DOHH2 (cell line): ENCODE data around the gene PAXX.

Experiments
- H3F3A ChIP-seq: fragments of 200-600 bp; sonication (generic), shearing (Covaris generic); 2 replicates; pipeline ENCODE4 v1.6.0; 2016; ENCODE audit warnings: antibody characterized with exemption, mild to moderate bottlenecking; ENCODE audit not compliant: control insufficient read depth, insufficient read depth
- H3K27ac ChIP-seq: fragments of 200-600 bp; sonication (generic); 2 replicates; pipeline ENCODE4 v1.5.1; 2014; ENCODE audit warnings: low read depth, mild to moderate bottlenecking, low read length, moderate library complexity
- H3K27me3 ChIP-seq: fragments of 200-600 bp; sonication (generic); 2 replicates; pipeline ENCODE4 v1.6.1; 2014; ENCODE audit warnings: mild to moderate bottlenecking, low read length, mixed read lengths; ENCODE audit not compliant: control insufficient read depth
- H3K36me3 ChIP-seq: fragments of 200-600 bp; sonication (generic); 2 replicates; pipeline ENCODE4 v1.6.1; 2014; ENCODE audit warnings: mild to moderate bottlenecking, low read length, moderate library complexity, mixed read lengths; ENCODE audit not compliant: control insufficient read depth
- H3K4me1 ChIP-seq: fragments of 200-600 bp; sonication (generic); 2 replicates; pipeline ENCODE4 v1.6.1; 2014; ENCODE audit warnings: mild to moderate bottlenecking, low read length, mixed read lengths; ENCODE audit not compliant: control insufficient read depth
- H3K4me2 ChIP-seq: fragments of 200-600 bp; sonication (generic); 2 replicates; pipeline ENCODE4 v1.6.0; 2014; ENCODE audit warnings: mild to moderate bottlenecking, low read length, moderate library complexity
- H3K4me3 ChIP-seq: fragments of 200-600 bp; sonication (generic); 2 replicates; pipeline ENCODE4 v1.5.1; 2014; ENCODE audit warnings: mild to moderate bottlenecking, low read length, mixed read lengths
- H3K79me2 ChIP-seq: fragments of 200-600 bp; sonication (generic); 2 replicates; pipeline ENCODE4 v1.6.1; 2014; ENCODE audit warnings: mild to moderate bottlenecking, low read length, mixed read lengths; ENCODE audit not compliant: control insufficient read depth
- H3K9me2 ChIP-seq: fragments of 200-600 bp; sonication (generic); replicated peaks from 2 replicates; pipeline ENCODE4 v1.6.1; 2014; ENCODE audit warnings: mild to moderate bottlenecking, low read length, mixed read lengths; ENCODE audit not compliant: control insufficient read depth
- H3K9me3 ChIP-seq: fragments of 200-600 bp; sonication (generic); 2 replicates; pipeline ENCODE4 v1.6.1; 2014; ENCODE audit warnings: antibody characterized with exemption, low read length, mixed read lengths; ENCODE audit not compliant: control insufficient read depth, insufficient read depth
- H4K20me1 ChIP-seq: fragments of 200-600 bp; sonication (generic); 2 replicates; pipeline ENCODE4 v1.6.0; 2014; ENCODE audit warnings: low read depth, mild to moderate bottlenecking, antibody characterized with exemption, low read length, moderate library complexity; ENCODE audit not compliant: control insufficient read depth, insufficient read depth
- EZH2phosphoT487 ChIP-seq: fragments of 200-600 bp; sonication (generic); IDR thresholded peaks from 2 replicates; pipeline ENCODE4 v1.6.1; 2017; ENCODE audit warnings: borderline replicate concordance, mild to moderate bottlenecking, antibody characterized with exemption, low read length, moderate library complexity, mixed read lengths
- TF ChIP-seq, protein P1 (sequence below): fragments of 200-600 bp; sonication (generic); IDR thresholded peaks from one replicate; pipeline ENCODE4 v1.5.1; 2014; ENCODE audit warnings: antibody characterized with exemption, mild to moderate bottlenecking, low read depth, low read length; ENCODE audit not compliant: poor library complexity, severe bottlenecking

Gene PAXX

DNA sequence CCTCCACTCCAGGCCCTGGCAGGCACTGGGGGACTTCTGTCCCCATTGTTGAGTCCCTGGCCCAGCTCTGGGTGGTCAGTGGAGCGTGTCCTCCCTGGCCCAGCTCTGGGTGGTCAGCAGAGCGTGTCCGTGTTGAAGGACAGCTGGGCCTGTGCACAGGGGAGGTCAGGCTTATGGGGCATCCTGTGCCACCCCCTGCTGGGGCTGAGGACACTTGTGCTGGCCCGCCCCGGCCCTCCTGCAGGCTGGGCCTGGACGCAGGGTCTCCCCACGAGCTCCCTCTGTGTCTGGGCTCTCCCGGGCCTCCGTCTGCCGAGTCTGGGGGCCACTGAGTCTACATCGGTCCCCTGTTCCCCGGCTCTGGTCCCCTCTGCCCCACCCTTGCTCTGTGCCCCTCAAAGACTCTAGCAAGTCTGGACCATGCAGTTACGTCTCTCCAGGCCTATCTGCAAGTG, 15.6 kb downstream of the PAXX start:
- H3K27me3 ChIP-seq, result no peaks in the 10 kb centered on the region
- H3K79me2 ChIP-seq, result no peaks in the 10 kb centered on the region
- no peaks in the 10 kb centered on the region for H3K36me3 ChIP-seq
- no peak overlapping the region for H3K27ac ChIP-seq
- H3K4me1 ChIP-seq, result peaks cover 4% of the 10 kb centered on the region; the same call in 1 of the 2 replicates
- no peak overlapping the region for H3K4me3 ChIP-seq
- no peaks in the 10 kb centered on the region for H3K9me2 ChIP-seq
- no peaks in the 10 kb centered on the region for H4K20me1 ChIP-seq
- H3F3A ChIP-seq, result no peaks in the 10 kb centered on the region
- H3K9me3 ChIP-seq, result no peaks in the 10 kb centered on the region
- H3K4me2 ChIP-seq, result no peak overlapping the region
- TF ChIP-seq, protein P1, sequence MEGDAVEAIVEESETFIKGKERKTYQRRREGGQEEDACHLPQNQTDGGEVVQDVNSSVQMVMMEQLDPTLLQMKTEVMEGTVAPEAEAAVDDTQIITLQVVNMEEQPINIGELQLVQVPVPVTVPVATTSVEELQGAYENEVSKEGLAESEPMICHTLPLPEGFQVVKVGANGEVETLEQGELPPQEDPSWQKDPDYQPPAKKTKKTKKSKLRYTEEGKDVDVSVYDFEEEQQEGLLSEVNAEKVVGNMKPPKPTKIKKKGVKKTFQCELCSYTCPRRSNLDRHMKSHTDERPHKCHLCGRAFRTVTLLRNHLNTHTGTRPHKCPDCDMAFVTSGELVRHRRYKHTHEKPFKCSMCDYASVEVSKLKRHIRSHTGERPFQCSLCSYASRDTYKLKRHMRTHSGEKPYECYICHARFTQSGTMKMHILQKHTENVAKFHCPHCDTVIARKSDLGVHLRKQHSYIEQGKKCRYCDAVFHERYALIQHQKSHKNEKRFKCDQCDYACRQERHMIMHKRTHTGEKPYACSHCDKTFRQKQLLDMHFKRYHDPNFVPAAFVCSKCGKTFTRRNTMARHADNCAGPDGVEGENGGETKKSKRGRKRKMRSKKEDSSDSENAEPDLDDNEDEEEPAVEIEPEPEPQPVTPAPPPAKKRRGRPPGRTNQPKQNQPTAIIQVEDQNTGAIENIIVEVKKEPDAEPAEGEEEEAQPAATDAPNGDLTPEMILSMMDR, result no peak
- TF ChIP-seq EZH2phosphoT487, result no peak

- TF ChIP-seq, protein P1, result no peak
- no peak for TF ChIP-seq EZH2phosphoT487
- H3F3A ChIP-seq, result no peaks in the 10 kb centered on the region
Measured at GRCh38 chr9:137008312-137008711, 16.1 kb downstream of the PAXX start.

DNA sequence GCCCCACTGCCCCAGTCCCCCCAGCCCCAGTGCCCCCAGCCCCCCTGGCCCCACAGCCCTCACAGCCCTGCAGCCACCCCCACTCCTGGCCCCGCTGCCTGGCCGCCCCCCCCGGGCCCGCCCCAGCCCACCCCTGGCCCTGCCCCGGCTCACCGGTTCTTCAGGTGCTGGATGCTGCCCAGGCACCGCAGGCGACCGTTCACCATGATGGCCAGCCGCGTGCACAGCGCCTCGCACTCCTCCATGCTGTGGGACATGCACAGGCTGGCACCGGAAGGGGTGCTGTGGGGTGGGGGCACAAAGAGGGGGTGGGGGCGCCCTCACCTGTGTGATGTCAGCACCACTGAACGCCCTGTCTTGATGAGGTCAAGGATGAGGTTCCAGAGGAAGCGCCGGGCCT, 17.0 kb downstream of the PAXX start:
- H3F3A ChIP-seq, result no peaks in the 10 kb centered on the region
- no peaks in the 10 kb centered on the region for H3K79me2 ChIP-seq
- no peak overlapping the region for H3K27ac ChIP-seq
- H4K20me1 ChIP-seq, result no peaks in the 10 kb centered on the region
- H3K36me3 ChIP-seq, result no peaks in the 10 kb centered on the region
- no peaks in the 10 kb centered on the region for H3K9me2 ChIP-seq
- no peak overlapping the region for H3K4me2 ChIP-seq
- no peak for TF ChIP-seq EZH2phosphoT487
- TF ChIP-seq, protein P1, result no peak
- no peak overlapping the region for H3K4me3 ChIP-seq
- H3K9me3 ChIP-seq, result no peaks in the 10 kb centered on the region
- peaks cover 4% of the 10 kb centered on the region; the same call in 1 of the 2 replicates for H3K4me1 ChIP-seq
- H3K27me3 ChIP-seq, result no peaks in the 10 kb centered on the region

More at GRCh38 chr9:137008312-137008711, 16.1 kb downstream of the PAXX start:
- Histone ChIP-seq H3K36me3 (no peaks in the 10 kb centered on the region), H3K4me2 (no peak overlapping the region), H3K9me3 (no peaks in the 10 kb centered on the region), H3K27me3 (no peaks in the 10 kb centered on the region), H3K4me3 (no peak overlapping the region), H3K79me2 (no peaks in the 10 kb centered on the region), H3K9me2 (no peaks in the 10 kb centered on the region), H3K4me1 (peaks cover 4% of the 10 kb centered on the region; the same call in 1 of the 2 replicates), H3K27ac (no peak overlapping the region), H4K20me1 (no peaks in the 10 kb centered on the region)
